Superior temporal gyrus (tissue), 1 donor: ENCODE data around the gene PPP2R2B.

Experiments used
- DNase-seq: peaks from one replicate; pipeline ENCODE4 v3.0.0-alpha.2; 2016; ENCODE audit errors: extremely low spot score

PPP2R2B gene

DNA sequence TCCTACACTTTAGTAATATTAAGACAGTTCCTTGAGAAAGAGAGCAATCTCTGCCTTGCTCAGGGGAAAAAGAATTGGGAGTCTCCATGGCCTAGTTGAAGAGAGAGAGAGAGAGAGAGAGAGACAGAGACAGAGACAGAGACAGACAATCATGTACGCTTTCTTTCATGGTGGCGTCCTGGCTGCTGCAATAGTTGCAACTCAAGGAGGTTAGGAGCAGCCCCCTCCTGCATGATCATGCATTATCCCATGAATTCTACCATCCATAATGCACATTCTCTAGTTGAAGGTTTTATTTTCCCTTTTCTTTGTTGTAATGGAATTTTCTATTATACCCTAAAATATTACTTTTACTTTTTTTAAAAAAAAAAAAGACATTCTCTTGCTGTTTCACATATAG lies 50.7 kb downstream of the PPP2R2B start:
- no peak for DNase-seq

DNA sequence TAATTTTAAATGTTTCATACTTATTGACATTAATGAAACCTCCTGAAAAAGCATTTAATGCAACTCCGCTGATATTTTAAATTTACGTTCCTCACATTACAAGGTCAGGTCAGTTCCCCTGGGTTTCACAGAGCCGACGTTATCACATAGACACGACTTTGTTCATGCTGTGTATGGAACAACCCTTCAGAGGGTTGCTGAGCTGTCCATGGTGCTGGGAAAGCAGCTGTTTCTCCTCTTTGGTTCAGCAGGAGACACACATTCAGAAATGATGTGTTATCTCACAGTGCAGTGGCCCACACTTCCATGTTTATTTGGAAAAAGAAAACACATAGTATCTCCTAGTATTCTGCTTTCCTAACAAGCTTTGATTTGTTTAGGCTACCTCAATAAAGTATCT lies 53.5 kb downstream of the PPP2R2B start:
- no peak for DNase-seq

DNA sequence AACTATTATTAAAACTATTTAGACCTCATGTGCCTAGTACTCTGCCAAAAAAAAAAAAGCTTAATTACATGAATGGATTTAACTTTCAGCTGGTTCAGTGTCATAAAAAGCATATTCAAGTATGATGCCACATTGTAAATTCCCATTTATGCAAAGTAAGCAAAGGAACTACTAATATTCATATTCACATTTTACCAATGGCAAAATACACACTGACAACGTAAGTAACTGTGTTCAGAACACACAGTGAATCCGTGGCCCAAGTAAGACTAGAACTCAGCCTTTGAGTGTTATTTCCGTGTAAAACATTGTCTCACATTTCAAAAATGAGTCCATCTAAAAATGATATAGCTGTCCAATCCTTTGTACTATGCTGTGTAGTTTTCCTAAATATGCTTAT lies 56.8 kb downstream of the PPP2R2B start:
- DNase-seq: no peak

DNA sequence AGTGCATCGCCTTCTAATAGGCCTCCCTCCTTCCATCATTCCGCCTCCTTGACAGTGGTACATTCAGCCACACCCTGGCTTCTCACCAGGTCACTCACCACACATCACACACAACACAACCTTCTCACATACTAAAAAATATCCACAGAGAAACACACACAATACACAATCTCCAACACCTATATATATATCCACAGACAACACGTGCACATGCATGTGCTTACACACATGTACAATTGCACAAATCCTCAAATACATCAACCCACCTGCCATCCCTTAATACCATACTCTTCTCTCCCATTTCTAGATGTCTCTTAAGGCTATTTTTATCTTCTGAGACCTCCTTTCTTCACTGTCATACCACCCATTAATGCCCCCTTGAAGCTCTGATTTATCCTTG lies 57.6 kb downstream of the PPP2R2B start:
- no peak for DNase-seq

DNA sequence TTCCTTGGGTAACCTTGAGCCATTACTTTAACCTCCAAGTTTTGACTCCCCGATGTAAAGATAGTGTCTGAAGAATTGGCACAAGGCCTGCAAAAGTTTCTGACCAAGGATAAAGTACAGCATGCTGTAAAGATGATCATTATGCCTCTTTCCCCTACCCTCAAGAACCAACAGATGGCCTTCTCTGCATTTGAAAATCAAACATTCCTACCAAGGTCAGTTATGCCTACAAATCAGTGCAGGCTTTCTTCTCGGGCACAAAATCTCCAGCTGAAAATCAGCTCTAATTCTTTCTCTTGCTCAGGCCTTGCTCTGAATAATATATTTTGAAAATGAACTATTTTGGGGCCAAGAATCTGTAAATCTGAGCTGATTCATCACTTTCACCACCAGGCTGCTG lies 59.7 kb downstream of the PPP2R2B start:
- DNase-seq: no peak

DNA sequence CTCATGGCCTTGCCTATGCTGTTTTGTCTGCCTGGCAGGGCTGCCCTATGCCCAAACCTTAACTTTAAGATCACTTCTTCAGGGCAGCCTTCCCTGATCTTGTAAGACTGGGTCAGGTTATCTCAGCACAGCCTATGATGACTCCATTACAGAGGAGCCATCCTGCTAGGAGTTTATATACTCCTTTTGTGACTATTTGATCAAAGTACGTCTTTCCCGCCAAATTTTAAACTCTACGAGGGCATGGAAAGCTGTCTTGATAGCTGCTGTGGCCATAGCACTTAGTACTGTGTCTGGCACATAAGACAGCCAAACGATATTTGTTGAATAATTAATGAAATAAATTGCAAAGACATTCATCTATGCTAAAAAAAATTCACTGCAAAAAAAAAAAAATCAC lies 60.6 kb downstream of the PPP2R2B start:
- no peak for DNase-seq

DNA sequence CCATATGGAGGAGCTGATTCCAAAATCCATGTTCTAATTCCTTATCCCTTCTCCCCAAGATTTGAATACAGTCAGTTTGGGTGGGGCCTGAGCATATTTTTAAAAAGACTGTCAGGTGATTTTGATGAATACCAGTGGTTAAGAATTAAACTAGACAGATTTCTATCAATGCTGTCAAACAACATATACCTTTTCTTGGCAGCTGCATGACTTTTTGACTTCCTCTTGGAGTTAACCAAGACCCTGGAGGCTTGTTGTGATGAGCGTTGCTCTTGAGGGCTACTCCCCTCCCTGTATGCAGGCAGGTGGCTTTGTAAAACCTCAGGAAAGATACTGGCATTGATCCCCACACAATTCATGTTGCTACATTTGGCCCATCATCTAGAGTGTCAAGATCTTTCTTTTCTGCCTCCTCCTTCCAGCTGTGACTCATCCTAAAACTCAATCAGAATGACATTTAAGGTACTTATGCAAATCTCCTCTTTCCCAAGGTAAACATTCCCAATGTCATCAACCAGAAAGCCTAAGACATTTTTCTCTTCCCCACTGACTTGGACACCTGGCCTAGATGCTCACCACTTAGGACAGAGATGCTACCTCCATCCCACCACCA lies 61.7 kb downstream of the PPP2R2B start:
- no peak for DNase-seq

DNA sequence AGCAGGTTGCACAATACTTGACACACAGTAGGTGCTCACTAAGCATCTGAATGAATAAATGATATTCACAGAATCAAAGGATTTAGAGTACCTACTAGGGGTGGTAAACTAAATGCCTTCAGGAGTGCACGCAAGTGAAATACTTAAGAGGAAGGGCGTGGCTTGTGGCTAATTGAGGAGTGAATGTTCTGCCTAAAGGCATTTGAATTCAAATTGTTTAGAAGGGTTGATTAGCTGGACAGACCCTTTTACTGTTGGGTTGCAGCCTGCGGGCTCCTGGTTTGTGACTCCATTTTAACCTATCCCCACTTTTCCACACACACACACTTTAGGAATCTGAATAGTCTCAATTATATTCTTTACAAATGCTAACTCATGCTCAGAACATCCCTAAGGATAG lies 63.1 kb downstream of the PPP2R2B start:
- no peak for DNase-seq

DNA sequence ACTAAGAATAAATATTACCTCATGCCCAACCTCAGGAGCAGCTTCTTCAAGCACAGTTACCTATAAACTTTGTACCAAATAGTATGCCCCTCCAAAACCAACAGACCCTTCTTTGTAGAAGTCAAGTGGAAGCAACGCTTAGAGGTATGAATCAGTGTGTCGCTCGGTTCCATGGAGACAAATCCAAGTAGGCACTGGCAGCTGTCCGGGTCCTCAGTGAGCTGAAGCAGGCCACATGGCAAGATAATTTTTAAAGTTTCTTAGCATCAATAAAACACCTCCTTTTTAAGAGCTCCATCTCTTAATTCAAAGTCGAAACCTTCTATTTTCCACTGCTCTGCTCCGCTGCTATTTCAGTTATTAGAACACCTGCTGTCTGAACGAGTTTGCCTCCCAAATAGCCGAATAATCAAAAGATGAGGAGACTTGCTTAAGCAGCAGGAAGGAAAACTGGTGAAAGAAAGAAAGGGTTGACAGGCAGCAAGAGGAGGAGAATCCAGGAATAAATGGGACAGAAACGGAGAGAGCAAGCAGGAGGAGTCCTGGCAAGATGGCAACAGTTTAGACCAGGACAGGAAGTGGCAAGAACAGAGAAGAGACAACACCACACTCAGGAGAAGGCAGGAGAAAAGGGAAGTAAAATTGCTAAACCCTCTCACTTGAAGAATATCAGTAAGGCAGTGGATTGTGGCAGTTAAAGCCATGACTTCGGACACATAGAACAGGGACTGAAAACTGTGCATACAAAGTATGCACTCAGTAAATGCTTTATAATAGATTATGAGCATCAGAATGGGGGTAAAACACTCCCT lies 65.0 kb downstream of the PPP2R2B start:
- DNase-seq: no peak

DNA sequence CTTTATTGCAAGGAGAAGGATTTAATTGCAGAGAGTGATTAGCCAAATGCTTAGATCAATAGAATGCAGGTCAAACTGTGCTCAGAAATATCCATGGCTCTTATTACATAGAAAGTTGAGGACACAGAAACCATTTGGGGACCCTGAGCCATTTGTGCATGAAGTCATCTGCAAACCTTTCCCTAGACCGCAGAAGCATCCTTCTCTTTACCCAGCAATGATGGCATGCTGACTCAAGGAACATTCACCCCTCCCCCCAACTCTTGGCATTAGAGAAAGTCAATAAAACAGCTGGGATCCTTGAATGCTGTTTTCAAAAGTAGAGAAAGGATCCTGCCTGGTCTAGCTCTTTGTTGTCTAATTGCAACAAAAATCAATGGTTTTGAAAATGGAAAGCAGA lies 73.5 kb downstream of the PPP2R2B start:
- no peak for DNase-seq

DNA sequence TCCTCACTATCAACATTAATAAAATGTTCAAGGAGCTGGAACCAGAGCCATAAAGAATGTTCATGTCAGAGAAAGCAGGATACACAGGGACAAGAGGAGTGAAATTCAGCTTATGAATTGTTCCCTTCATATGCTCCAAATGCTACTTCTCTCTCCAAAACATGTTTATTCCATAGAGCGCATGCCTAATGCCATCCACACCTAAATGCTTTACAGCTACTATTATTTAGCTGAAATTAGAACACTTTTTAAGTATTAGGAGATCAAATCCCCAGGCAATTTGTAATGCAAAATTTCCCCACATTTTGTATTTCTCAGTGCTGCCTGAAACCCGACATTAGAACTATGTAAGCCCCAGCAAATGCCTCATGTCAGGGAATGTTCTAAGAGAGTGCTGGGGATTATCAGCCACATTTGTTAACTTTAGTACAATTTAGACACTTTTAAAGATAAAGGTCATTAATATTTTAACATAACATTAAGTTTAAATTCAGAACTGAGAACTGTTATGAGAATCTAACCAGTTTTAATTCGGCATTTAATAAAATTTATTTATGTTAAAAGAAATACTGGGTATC lies 75.5 kb downstream of the PPP2R2B start:
- no peak for DNase-seq

DNA sequence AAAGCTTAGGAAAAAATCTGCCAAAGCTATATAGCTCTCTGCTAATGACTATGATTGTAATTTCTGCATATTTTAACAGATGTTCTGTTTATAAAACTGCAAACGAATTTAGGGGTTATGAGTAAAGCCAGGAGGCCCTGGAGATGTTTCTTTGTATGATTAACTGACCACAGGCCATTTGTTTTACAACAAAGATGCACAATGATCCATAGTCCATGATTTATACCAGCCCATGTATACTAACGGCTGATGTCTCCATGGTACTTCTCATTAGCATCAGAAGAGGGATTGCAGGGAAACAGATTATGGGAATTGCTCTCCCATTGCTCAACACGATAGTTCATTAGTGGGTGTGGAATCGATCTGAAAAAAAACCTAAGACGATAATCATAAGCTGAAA lies 78.9 kb downstream of the PPP2R2B start:
- no peak for DNase-seq

DNA sequence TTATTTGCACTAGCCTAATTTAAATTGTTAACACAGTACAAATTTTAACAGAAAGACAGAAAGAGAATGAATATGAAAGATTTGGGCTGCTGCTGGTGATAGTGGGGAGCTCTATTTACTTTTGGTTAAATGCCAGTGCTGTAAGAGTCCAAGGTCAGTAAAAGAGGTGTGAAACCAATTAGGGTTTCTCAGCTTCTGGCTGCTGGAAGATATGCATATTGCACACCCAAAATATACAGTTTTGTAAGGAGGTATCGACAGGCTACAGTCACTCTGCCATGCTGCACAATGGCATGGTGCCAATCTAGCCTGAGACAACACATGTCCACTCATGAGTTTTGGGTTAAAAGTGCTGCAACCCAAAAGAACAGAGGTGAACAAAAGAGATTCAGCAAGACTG lies 79.3 kb downstream of the PPP2R2B start:
- DNase-seq: no peak

DNA sequence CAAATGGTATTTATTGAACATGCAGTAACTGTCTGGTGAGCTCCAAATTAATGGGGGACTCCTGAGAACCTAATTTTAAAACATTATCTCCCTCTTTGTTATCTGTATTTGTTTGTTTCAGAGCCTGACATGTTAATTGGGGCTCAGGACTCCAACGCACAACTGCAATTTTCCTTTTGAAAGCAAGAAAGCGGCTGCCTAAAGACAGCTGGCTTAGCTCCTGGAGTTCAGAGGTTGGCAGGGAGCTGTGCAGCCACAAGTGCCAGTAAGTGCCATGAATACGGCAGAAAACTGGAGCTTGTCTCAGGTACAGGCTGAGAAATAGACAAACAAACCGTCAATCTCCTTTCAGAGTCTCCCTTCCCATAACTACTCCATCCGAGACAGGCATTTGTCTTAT lies 80.9 kb downstream of the PPP2R2B start:
- DNase-seq: no peak

DNA sequence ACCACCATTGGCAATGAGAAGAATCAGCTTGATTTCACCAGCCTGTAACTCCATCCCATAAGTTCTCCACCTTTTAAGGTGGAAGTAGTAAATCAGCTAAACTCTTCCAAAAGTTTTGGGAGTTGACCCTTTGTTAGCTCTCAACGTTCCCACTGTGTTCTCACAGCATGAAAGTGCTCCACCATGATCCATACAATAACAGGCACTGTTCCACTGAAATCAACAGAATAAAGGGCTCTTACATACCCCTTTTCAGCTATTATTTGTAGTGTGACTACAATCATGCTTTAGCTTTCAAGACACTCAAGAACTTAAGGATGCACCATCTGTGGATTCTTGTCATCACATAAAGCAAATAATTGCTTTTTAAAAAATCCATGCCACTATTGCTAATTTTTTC lies 81.6 kb downstream of the PPP2R2B start:
- no peak for DNase-seq

DNA sequence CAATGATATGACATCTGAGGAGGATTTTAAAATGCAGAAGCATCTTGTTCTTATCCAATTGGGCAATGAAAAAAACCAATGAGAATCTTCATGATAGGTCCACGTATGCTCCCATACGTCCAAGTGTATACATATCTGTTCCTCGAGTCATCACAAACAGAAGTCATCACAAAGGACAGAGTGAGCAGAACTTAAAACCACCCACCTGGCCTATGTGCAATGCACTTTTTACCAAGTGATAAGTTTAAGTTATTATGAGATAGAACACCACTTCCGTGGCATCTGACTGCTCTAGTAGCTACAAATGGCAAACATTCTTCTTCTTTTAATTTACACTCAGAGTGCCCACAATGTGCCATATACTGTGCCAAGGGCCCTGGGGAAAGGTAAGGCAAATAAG lies 82.4 kb downstream of the PPP2R2B start:
- no peak for DNase-seq

DNA sequence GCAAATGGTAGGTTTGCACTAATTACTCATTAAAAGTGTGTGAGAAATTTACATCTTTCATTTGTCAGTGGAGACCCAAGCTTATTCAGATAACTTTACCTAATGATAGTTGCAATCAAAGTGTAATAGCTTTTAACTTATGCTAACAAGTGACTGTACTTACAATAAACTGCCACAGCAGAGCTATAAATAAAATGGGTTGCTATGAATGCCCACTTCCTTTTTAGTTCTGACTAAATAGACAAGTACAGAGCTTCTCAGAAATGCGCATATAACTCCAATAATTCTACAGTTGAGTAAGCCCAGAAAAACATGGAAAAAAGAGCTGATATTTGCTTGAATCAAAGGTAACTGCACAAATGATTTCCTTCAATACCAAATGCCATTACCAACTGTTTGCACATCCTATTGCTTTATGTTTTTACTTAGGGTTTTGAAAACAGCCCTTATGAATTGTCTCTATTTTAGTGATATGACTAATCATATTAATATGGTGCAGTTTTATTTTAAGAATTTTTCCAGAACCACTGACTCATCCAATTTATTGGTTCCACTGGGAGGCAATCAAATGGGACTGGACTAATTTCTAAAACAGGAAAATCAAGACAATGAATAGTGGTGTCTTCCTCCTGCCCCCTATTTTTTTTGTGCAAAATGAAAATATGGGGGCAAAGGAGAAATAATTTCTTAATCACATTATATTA lies 84.1 kb downstream of the PPP2R2B start:
- DNase-seq: no peak

DNA sequence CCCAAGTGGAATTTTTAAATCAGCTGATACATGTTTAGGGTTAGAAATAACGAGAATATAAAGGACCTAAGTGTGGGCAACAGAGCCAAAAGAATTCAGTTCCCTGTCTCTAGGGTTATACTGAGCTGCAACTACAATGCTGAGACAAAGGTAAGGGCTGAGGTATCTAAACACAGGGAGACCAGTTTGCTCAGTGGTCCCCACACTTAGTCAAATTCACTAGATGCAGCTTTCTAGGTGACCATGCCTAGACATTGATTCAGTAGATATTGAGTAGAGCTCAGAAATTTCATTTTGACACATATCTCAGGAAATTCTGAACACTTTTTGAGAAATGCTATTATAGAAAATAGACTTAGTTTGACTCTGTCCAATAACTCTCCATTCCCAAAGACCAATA lies 84.8 kb downstream of the PPP2R2B start:
- DNase-seq: no peak

DNA sequence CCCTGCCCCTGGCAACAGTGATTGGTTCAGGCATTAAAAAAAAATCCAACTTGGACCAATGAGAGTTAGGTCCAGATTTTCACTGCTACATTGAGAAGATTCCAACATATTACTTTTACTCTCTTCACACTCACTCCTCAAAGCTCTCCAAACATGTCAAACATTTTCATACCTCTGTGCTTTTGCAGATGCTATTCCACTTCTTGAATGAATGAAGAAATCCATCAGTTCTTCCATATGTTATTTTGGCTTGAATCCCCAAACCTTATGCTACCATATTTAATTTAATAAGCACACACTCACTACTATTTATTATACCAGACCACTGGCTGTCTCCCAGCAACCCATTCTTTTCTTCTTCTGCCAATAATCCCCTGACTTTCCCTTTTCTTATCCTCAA lies 87.1 kb downstream of the PPP2R2B start:
- DNase-seq: no peak

DNA sequence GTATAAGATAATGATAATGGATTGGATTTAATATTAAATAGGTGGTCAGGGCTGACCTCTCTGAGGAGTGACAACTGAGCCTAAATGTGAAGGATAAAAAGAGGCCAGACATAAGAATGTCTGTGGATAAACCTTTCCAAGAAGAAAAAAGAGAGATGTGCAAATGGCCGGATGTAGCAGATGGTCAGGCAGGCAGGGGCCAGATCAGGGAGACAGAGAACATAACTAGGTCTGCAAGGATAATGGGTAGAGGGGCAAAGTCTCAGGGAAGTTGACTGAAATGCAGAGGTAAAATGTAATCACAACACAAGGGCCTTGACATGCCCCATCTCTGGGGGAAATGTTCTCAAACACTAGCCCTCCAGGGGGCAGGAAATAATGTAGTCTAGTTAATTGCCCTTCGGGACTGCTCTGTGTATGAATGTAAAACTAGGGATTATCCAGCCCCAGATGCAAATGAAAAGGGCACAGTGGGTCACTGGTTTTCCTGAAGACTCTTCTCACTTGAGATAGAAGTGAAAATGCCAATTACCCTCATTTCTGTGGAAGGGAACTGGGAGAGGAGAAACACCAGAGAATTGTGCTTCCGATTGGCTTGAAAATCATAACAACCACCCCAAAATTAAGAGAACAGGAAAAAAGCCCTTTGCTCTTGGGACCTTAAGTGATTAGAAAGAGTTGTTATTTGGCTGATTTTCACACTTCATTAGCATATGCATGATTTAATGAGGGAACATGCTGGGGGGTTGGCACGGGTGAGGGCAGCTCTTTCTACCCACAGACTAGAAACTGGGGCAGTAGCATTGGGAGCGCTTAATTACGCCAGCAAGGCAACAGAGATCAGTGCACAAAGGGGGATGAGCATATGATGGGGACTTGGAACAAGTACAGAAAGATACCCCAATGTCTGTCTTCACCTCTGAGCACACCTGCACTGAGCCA lies 88.6 kb downstream of the PPP2R2B start:
- no peak for DNase-seq

DNA sequence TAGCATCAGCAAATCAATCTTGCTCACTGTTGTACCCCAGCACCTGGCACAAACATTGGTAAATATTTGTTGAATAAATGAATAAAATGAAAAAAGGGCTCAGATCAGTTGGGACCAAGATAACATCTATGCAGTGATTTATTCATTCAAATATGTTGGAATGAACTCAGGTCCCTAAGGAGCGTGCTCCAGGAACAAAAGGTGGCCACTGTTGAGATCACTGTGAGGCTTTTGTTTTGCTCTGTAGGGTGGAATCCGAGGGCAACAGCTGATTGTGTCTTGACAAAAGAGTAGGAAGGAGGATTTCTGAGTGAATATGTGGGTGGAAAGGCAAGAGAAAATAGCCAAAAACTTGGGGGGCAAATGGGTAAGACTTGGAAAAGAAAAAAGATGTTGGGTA lies 89.7 kb downstream of the PPP2R2B start:
- no peak for DNase-seq

DNA sequence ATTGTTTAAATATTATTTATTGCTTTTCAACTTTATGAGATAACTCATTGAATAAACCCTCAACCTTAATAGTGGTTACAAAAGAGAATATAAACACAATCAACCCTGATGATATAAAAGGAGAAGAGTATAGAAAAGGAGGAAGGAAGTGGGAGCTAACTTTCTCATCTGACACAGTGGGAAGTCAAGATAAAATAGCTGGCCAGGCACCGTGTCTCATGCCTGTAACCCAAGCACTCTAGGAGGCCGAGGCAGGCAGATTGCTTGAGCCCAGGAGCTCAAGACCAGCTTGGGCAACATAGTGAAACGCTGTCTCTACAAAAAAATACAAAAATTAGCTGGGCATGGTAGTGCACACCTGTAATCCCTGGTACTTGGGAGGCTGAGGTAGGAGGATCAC lies 93.5 kb downstream of the PPP2R2B start:
- DNase-seq: no peak
